ENCODE results near the gene NHERF1. TPM values are rescaled to one million over a fixed set of nuclear protein-coding genes. Genes with fewer than 3 reads are reported as not detected.

The NHERF1 gene
- 22.6 and 30.1 TPM in 2 replicates for total RNA-seq

GRCh38 chr17:74748529-74749278 is at the start of gene NHERF1:
Gene NHERF1, plus strand, starts transcription at chr17:74748628. Its CDS starts 219 bp downstream, at chr17:74748847.

GRCh38 chr17:74712756-74713155 is 35.7 kb upstream of the NHERF1 start, which contains the start of gene CD300LF:
Gene CD300LF, minus strand, starts transcription at chr17:74712923. Its CDS starts 57 bp downstream, at chr17:74712866.

GRCh38 chr17:74736513-74737298 is 11.7 kb upstream of the NHERF1 start, which contains the start of gene RAB37:
Gene RAB37, plus strand, starts transcription at chr17:74737256. Its CDS starts 17 bp downstream, at chr17:74737273.

GRCh38 chr17:74776044-74776962 is 27.9 kb downstream of the NHERF1 start, which contains the start of gene NAT9:
Gene NAT9, minus strand, starts transcription at chr17:74776345. Its CDS starts 647 bp downstream, at chr17:74775698.

Other genes with a start within 250 kb of the NHERF1 start
- gene CD300LB, start 217.2 kb upstream of the NHERF1 start, total RNA-seq: not detected in 2 replicates
- 0.13 TPM in 1 of 2 replicates, not detected in the other for gene CD300C, start 202.5 kb upstream of the NHERF1 start, total RNA-seq
- not detected in 2 replicates for gene CD300H, start 181.1 kb upstream of the NHERF1 start, total RNA-seq
- gene CD300LD, start 156.3 kb upstream of the NHERF1 start, total RNA-seq: not detected in 2 replicates
- gene CD300E, start 124.9 kb upstream of the NHERF1 start, total RNA-seq: not detected in 2 replicates
- gene CD300LF, start 35.7 kb upstream of the NHERF1 start, total RNA-seq: not detected in 2 replicates
- gene RAB37, start 11.4 kb upstream of the NHERF1 start, total RNA-seq: 1.1 and 2.5 TPM in 2 replicates
- gene NAT9, start 27.7 kb downstream of the NHERF1 start, total RNA-seq: 36.7 and 41.0 TPM in 2 replicates
- under 0.01 TPM in 1 of 2 replicates, not detected in the other for gene GRIN2C, start 111.3 kb downstream of the NHERF1 start, total RNA-seq
- gene FDXR, start 124.4 kb downstream of the NHERF1 start, total RNA-seq: 16.6 and 19.6 TPM in 2 replicates
- gene FADS6, start 145.0 kb downstream of the NHERF1 start, total RNA-seq: not detected in 2 replicates
- gene USH1G, start 174.6 kb downstream of the NHERF1 start, total RNA-seq: not detected in 2 replicates
- not detected in 2 replicates for gene OTOP2, start 175.6 kb downstream of the NHERF1 start, total RNA-seq
- gene OTOP3, start 187.3 kb downstream of the NHERF1 start, total RNA-seq: not detected in 2 replicates
- 1.3 and 1.5 TPM in 2 replicates for gene HID1, start 224.1 kb downstream of the NHERF1 start, total RNA-seq
- gene CDR2L, start 239.0 kb downstream of the NHERF1 start, total RNA-seq: 11.2 and 11.9 TPM in 2 replicates

Data from aortic smooth muscle cell (primary cell).